SU-DHL-6 (cell line): ENCODE data around the gene TREX2.

Source experiments
- H2AFZ ChIP-seq: fragments of 200-600 bp; sonication (generic); 2 replicates; pipeline ENCODE4 v1.6.1; 2014; ENCODE audit warnings: low read depth, mild to moderate bottlenecking, moderate library complexity, mixed read lengths, antibody characterized with exemption, low read length; ENCODE audit not compliant: severe bottlenecking
- H3F3A ChIP-seq: fragments of 200-600 bp; shearing (Covaris generic); 2 replicates; pipeline ENCODE4 v1.6.0; 2016; ENCODE audit warnings: antibody characterized with exemption, mild to moderate bottlenecking; ENCODE audit not compliant: insufficient read depth
- H3K27ac ChIP-seq: fragments of 200-600 bp; sonication (generic); 2 replicates; pipeline ENCODE4 v1.5.1; 2016; ENCODE audit warnings: low read depth, mild to moderate bottlenecking, low read length, moderate library complexity, mixed read lengths
- H3K27me3 ChIP-seq: fragments of 200-600 bp; sonication (generic), shearing (Covaris generic); 2 replicates; pipeline ENCODE4 v1.6.0; 2014; ENCODE audit warnings: mild to moderate bottlenecking, low read length
- H3K36me3 ChIP-seq: fragments of 200-600 bp; sonication (generic); 2 replicates; pipeline ENCODE4 v1.6.1; 2014; ENCODE audit warnings: mild to moderate bottlenecking, low read length, mixed read lengths
- H3K4me2 ChIP-seq: fragments of 300-600, 200-600 bp; shearing (Covaris generic), sonication (generic); 2 replicates; pipeline ENCODE4 v1.6.0; 2014; ENCODE audit warnings: low read length, low read depth, mild to moderate bottlenecking; ENCODE audit not compliant: poor library complexity, severe bottlenecking
- H3K4me3 ChIP-seq: fragments of 200-600 bp; sonication (generic); 2 replicates; pipeline ENCODE4 v1.5.1; 2014; ENCODE audit warnings: antibody characterized with exemption, low read length, mild to moderate bottlenecking, mixed read lengths; ENCODE audit not compliant: insufficient read depth, poor library complexity, severe bottlenecking
- H3K79me2 ChIP-seq: fragments of 200-600 bp; sonication (generic); 2 replicates; pipeline ENCODE4 v1.6.1; 2014; ENCODE audit warnings: mild to moderate bottlenecking, low read length, moderate library complexity; ENCODE audit not compliant: insufficient read depth
- H3K9ac ChIP-seq: fragments of 200-600 bp; sonication (generic); 2 replicates; pipeline ENCODE4 v1.7.0; 2014; ENCODE audit warnings: mild to moderate bottlenecking, low read length
- H3K9me2 ChIP-seq: fragments of 200-600 bp; sonication (generic); replicated peaks from 2 replicates; pipeline ENCODE4 v1.6.1; 2014; ENCODE audit warnings: low read length; ENCODE audit not compliant: insufficient read depth
- H3K9me3 ChIP-seq: fragments of 200-600 bp; sonication (generic); 2 replicates; pipeline ENCODE4 v1.6.1; 2014; ENCODE audit warnings: low read length, mixed read lengths; ENCODE audit not compliant: insufficient read depth
- H4K20me1 ChIP-seq: fragments of 200-600 bp; sonication (generic); 2 replicates; pipeline ENCODE4 v1.6.1; 2014; ENCODE audit warnings: low read depth, mild to moderate bottlenecking, antibody characterized with exemption, low read length, moderate library complexity, mixed read lengths
- EZH2phosphoT487 ChIP-seq: fragments of 200-600 bp; sonication (generic), shearing (Covaris generic); conservative IDR thresholded peaks from 2 replicates; pipeline ENCODE4 v1.6.1; 2018; ENCODE audit warnings: mild to moderate bottlenecking, antibody characterized with exemption, low read length, moderate library complexity, mixed read lengths
- TF ChIP-seq, protein P1 (sequence below): fragments of 200-600 bp; sonication (generic); IDR thresholded peaks from one replicate; pipeline ENCODE4 v1.5.1; 2017; ENCODE audit warnings: antibody characterized with exemption, mild to moderate bottlenecking, low read length, moderate library complexity; ENCODE audit not compliant: insufficient read depth, poor library complexity, severe bottlenecking

The TREX2 gene

GRCh38 chrX:153494061-153494460, 48.2 kb upstream of the TREX2 start:
- Histone ChIP-seq H3K4me3 (no peak overlapping the region), H3K9me3 (no peaks in the 10 kb centered on the region), H3K9ac (no peak overlapping the region), H3K36me3 (no peaks in the 10 kb centered on the region), H4K20me1 (no peaks in the 10 kb centered on the region), H3K27ac (no peak overlapping the region), H3K9me2 (no peaks in the 10 kb centered on the region), H2AFZ (no peak overlapping the region), H3K27me3 (no peaks in the 10 kb centered on the region), H3F3A (no peaks in the 10 kb centered on the region), H3K4me2 (no peak overlapping the region), H3K79me2 (no peaks in the 10 kb centered on the region)
- no peak for TF ChIP-seq EZH2phosphoT487

- Histone ChIP-seq H3K4me2 (no peak overlapping the region), H2AFZ (no peak overlapping the region), H3K4me3 (no peak overlapping the region), H3K9me3 (no peaks in the 10 kb centered on the region), H3K36me3 (no peaks in the 10 kb centered on the region), H3K9ac (no peak overlapping the region), H3F3A (no peaks in the 10 kb centered on the region), H3K79me2 (no peaks in the 10 kb centered on the region), H4K20me1 (no peaks in the 10 kb centered on the region), H3K27me3 (no peaks in the 10 kb centered on the region), H3K9me2 (no peaks in the 10 kb centered on the region), H3K27ac (no peak overlapping the region)
- TF ChIP-seq, protein P1, sequence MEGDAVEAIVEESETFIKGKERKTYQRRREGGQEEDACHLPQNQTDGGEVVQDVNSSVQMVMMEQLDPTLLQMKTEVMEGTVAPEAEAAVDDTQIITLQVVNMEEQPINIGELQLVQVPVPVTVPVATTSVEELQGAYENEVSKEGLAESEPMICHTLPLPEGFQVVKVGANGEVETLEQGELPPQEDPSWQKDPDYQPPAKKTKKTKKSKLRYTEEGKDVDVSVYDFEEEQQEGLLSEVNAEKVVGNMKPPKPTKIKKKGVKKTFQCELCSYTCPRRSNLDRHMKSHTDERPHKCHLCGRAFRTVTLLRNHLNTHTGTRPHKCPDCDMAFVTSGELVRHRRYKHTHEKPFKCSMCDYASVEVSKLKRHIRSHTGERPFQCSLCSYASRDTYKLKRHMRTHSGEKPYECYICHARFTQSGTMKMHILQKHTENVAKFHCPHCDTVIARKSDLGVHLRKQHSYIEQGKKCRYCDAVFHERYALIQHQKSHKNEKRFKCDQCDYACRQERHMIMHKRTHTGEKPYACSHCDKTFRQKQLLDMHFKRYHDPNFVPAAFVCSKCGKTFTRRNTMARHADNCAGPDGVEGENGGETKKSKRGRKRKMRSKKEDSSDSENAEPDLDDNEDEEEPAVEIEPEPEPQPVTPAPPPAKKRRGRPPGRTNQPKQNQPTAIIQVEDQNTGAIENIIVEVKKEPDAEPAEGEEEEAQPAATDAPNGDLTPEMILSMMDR, result no peak
- no peak for TF ChIP-seq EZH2phosphoT487
Measured at GRCh38 chrX:153493085-153493484, 47.2 kb upstream of the TREX2 start.

DNA sequence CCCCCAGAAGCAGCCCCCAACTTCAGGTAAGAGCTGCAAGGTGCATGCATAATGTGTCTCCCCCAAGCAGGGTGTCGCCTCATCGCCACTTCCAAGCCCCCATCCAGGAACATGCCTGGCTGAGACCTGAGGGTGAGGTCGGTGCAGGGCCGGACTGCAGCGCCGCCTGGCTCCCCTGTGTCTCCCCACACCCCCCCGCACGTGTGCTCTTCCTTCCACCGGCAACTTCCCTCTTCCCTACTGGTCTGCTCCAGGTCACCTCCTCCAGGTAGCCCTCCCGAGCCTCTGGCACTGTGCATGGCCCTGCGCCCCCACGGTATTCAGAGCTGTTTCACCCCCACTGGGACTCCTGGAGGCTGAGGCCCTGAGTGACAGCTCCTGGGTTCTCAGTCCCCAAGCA, 46.7 kb upstream of the TREX2 start:
- Histone ChIP-seq H3K4me2 (no peak overlapping the region), H3K36me3 (no peaks in the 10 kb centered on the region), H3K27ac (no peak overlapping the region)

DNA sequence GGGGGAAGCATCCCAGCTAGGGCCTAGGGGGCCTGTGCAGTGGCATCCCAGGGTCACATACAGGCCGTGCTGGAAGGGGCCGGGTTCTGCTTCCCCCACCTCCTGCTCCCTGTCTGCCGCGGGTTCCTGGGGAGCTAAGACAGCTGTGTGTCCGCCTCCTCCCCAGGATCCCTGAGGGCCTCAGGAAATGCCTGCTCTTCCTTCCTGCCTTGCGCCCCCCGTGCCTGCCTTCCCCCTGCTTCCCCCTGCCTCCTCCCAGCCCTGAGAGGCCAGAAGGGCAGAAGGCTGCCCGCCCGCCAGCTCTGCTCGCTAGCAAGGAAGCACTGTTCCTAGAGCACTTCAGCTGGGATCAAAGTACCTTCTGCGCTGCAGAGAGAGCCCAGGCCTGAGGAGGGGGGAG, 46.1 kb upstream of the TREX2 start:
- Histone ChIP-seq H3K9ac (no peak overlapping the region), H3K27me3 (no peaks in the 10 kb centered on the region), H3F3A (no peaks in the 10 kb centered on the region), H3K36me3 (no peaks in the 10 kb centered on the region), H2AFZ (no peak overlapping the region), H4K20me1 (no peaks in the 10 kb centered on the region), H3K9me3 (no peaks in the 10 kb centered on the region), H3K9me2 (no peaks in the 10 kb centered on the region), H3K4me2 (no peak overlapping the region), H3K79me2 (no peaks in the 10 kb centered on the region), H3K4me3 (no peak overlapping the region), H3K27ac (no peak overlapping the region)
- TF ChIP-seq, protein P1, result no peak
- TF ChIP-seq EZH2phosphoT487, result no peak

More for the DNA sequence above, 46.7 kb upstream of the TREX2 start:
- Histone ChIP-seq H3F3A (no peaks in the 10 kb centered on the region), H4K20me1 (no peaks in the 10 kb centered on the region), H3K9me3 (no peaks in the 10 kb centered on the region), H3K4me3 (no peak overlapping the region), H3K9ac (no peak overlapping the region), H3K79me2 (no peaks in the 10 kb centered on the region), H2AFZ (no peak overlapping the region), H3K27me3 (no peaks in the 10 kb centered on the region), H3K9me2 (no peaks in the 10 kb centered on the region)
- TF ChIP-seq, protein P1, result no peak
- TF ChIP-seq EZH2phosphoT487, result no peak
